SHP77 (cell line): ENCODE data around the gene DENND2D.
A peak's percentile ranks its signal among the peaks of the same experiment; 100 is the strongest.

Source experiments
- DNase-seq, 2 experiments: peaks; one replicate each; lab custom pipeline; 2025; lab: John Stamatoyannopoulos, UW

Gene DENND2D

GRCh38 chr1:111199881-111200801 is at the start of gene DENND2D:
TSS of gene DENND2D (minus strand) at chr1:111200646. CDS start at chr1:111200459, 187 bp downstream.
- DNase-seq: no peak

GRCh38 chr1:111249960-111250359 is 49.5 kb upstream of the DENND2D start:
- DNase-seq: no peak

- no peak for DNase-seq
Measured at GRCh38 chr1:111247125-111247838, 46.8 kb upstream of the DENND2D start.

- no peak for DNase-seq
Measured at GRCh38 chr1:111242805-111243523, 42.5 kb upstream of the DENND2D start.

GRCh38 chr1:111241797-111242196 is 41.4 kb upstream of the DENND2D start:
- DNase-seq: no peak

GRCh38 chr1:111238056-111238795 is 37.8 kb upstream of the DENND2D start:
- DNase-seq: no peak

- DNase-seq: no peak
Measured at GRCh38 chr1:111236806-111237205, 36.4 kb upstream of the DENND2D start.

GRCh38 chr1:111236379-111236778 is 35.9 kb upstream of the DENND2D start:
- no peak for DNase-seq

- no peak for DNase-seq
Measured at GRCh38 chr1:111234866-111235265, 34.4 kb upstream of the DENND2D start.

- DNase-seq: no peak
Measured at GRCh38 chr1:111234258-111234657, 33.8 kb upstream of the DENND2D start.

GRCh38 chr1:111232134-111232533 is 31.7 kb upstream of the DENND2D start:
- DNase-seq: no peak

GRCh38 chr1:111228748-111229126 is 28.3 kb upstream of the DENND2D start:
- DNase-seq: no peak

GRCh38 chr1:111227851-111228747 is 27.7 kb upstream of the DENND2D start:
- DNase-seq: no peak

- DNase-seq: no peak
Measured at GRCh38 chr1:111227434-111227833, 27.0 kb upstream of the DENND2D start, which contains the start of gene CHI3L2. TSS of gene CHI3L2 (plus strand) at chr1:111227713. CDS start at chr1:111227730, 17 bp downstream.

GRCh38 chr1:111225717-111226400 is 25.4 kb upstream of the DENND2D start:
- DNase-seq: no peak

GRCh38 chr1:111225091-111225490 is 24.6 kb upstream of the DENND2D start:
- DNase-seq: no peak

- DNase-seq: no peak
Measured at GRCh38 chr1:111223126-111223685, 22.8 kb upstream of the DENND2D start.

GRCh38 chr1:111222308-111223125 is 22.1 kb upstream of the DENND2D start:
- DNase-seq: peak; percentile 35 to 64
